ENCODE results near the gene PSORS1C2. TPM values are rescaled to one million over a fixed set of nuclear protein-coding genes. Genes with fewer than 3 reads are reported as not detected.
"Not testable (repeated sequence)": the region's sequence is repeated elsewhere in the genome, so short reads cannot be mapped to it uniquely, and the experiment has no call there.

The PSORS1C2 gene
- not detected for total RNA-seq
- long read RNA-seq, result 0 reads

GRCh38 chr6:31138982-31139381 is at the start of gene PSORS1C2:
TSS of gene PSORS1C2 (minus strand) at chr6:31139066. CDS start at chr6:31139026, 40 bp downstream.
- Histone ChIP-seq H3K4me3 (peak within 1 kb of the TSS; percentile 36), H3K9me3 (no peaks in the 10 kb centered on the region), H3K36me3 (peaks cover 12% of the 10 kb centered on the region), H3K4me1 (peaks cover 24% of the 10 kb centered on the region), H3K27me3 (ENCODE audit: low read depth) (no peaks in the 10 kb centered on the region), H3K27ac (no peak within 1 kb of the TSS)
- intact Hi-C loops (cut with DNase I), result loop anchor here (5.0 to 10.0 kb wide), 2 partner anchors 53 to 226 kb away; no protein-coding TSS in a partner anchor
- no peak for TF ChIP-seq CTCF (IDR thresholded peaks at IDR 0.05)
- ATAC-seq (no peak), DNase-seq (no peak)

- intact Hi-C loops (cut with DNase I), result no loop called here
- no peaks in the 10 kb centered on the region for H3K27me3 ChIP-seq (ENCODE audit: low read depth)
- peaks cover 7% of the 10 kb centered on the region for H3K4me1 ChIP-seq
- no peaks in the 10 kb centered on the region for H3K36me3 ChIP-seq
- H3K27ac ChIP-seq, result peak overlapping the region; percentile 85
- DNase-seq, result no peak
- peak; percentile 71 to 89 for ATAC-seq
- H3K9me3 ChIP-seq, result no peaks in the 10 kb centered on the region
- TF ChIP-seq CTCF (IDR thresholded peaks at IDR 0.05), result no peak
- no peak overlapping the region for H3K4me3 ChIP-seq
Measured at GRCh38 chr6:31187780-31188194, 48.9 kb upstream of the PSORS1C2 start.

- Histone ChIP-seq H3K36me3 (no peaks in the 10 kb centered on the region), H3K4me1 (peaks cover 7% of the 10 kb centered on the region), H3K4me3 (peak overlapping the region; percentile 37), H3K27ac (peak overlapping the region; percentile 85), H3K9me3 (no peaks in the 10 kb centered on the region), H3K27me3 (ENCODE audit: low read depth) (no peaks in the 10 kb centered on the region)
- DNase-seq (peak; percentile 68), ATAC-seq (peak in 1 of 2 donors; percentile 66)
- no peak for TF ChIP-seq CTCF (IDR thresholded peaks at IDR 0.05)
- intact Hi-C loops (cut with DNase I), result no loop called here
Measured at GRCh38 chr6:31186052-31186734, 47.3 kb upstream of the PSORS1C2 start.

- intact Hi-C loops (cut with DNase I); H3K4me1 ChIP-seq; DNase-seq; H3K27me3 ChIP-seq (ENCODE audit: low read depth); H3K36me3 ChIP-seq; ATAC-seq; H3K9me3 ChIP-seq: not testable (repeated sequence)
- H3K4me3 ChIP-seq, result peak overlapping the region; percentile 37
- H3K27ac ChIP-seq, result peak overlapping the region; percentile 85
Measured at GRCh38 chr6:31185695-31186051, 46.8 kb upstream of the PSORS1C2 start.

- H3K4me1 ChIP-seq, result peaks cover 11% of the 10 kb centered on the region
- H3K4me3 ChIP-seq; ATAC-seq; H3K36me3 ChIP-seq; H3K9me3 ChIP-seq; H3K27ac ChIP-seq; DNase-seq; H3K27me3 ChIP-seq (ENCODE audit: low read depth); intact Hi-C loops (cut with DNase I): not testable (repeated sequence)
Measured at GRCh38 chr6:31183859-31184258, 45.0 kb upstream of the PSORS1C2 start.

- ATAC-seq; H3K9me3 ChIP-seq; H3K27ac ChIP-seq; H3K36me3 ChIP-seq; H3K27me3 ChIP-seq (ENCODE audit: low read depth); intact Hi-C loops (cut with DNase I); DNase-seq; H3K4me3 ChIP-seq: not testable (repeated sequence)
- H3K4me1 ChIP-seq, result peaks cover 17% of the 10 kb centered on the region
Measured at GRCh38 chr6:31183287-31183686, 44.4 kb upstream of the PSORS1C2 start.

GRCh38 chr6:31180500-31180899 is 41.6 kb upstream of the PSORS1C2 start:
- Histone ChIP-seq H3K36me3 (peaks cover 2% of the 10 kb centered on the region), H3K4me1 (peaks cover 10% of the 10 kb centered on the region), H3K27ac (no peak overlapping the region), H3K27me3 (ENCODE audit: low read depth) (no peaks in the 10 kb centered on the region), H3K4me3 (peak overlapping the region; percentile 58), H3K9me3 (no peaks in the 10 kb centered on the region)
- intact Hi-C loops (cut with DNase I), result no loop called here
- no peak for TF ChIP-seq CTCF (IDR thresholded peaks at IDR 0.05)
- ATAC-seq (peak; percentile 81 to 98), DNase-seq (peak; percentile 81)

Data from lower lobe of right lung (tissue), 2 donors.